A549 (cell line): ENCODE data around the gene IL20RB. TPM values are rescaled to one million over a fixed set of nuclear protein-coding genes. Genes with fewer than 3 reads are reported as not detected.

Experiments
- ATAC-seq, 2 experiments: fragments of 200-7000 bp in 1 of 2; fragments of >200 bp in 1 of 2; cut with Nextera tagmentation in 1 of 2; cut with Tn5 transposase in 1 of 2; 3 replicates each; pipeline versions ENCODE4 v1.8.0 to v1.9.1; 2018 to 2020; ENCODE audit warnings: mild to moderate bottlenecking in 1 of 2, moderate library complexity in 1 of 2
- CTCF ChIA-PET: fragments of 300-600 bp; sonication (Branson Sonifier 250); formaldehyde crosslinking; extraction: SDS; loops from one replicate; lab custom pipeline; 2021; ENCODE audit warnings: antibody characterized with exemption, inconsistent platforms; lab: Yijun Ruan, JAX
- POLR2A ChIA-PET: fragments of 350-600 bp; formaldehyde crosslinking; extraction: SDS; loops from one replicate; lab custom pipeline; 2021; ENCODE audit warnings: antibody characterized with exemption, inconsistent platforms; lab: Yijun Ruan, JAX
- DNase-seq, 2 experiments: peaks; one replicate each; pipeline versions ENCODE4 v3.0.0 to v3.0.0-alpha.2; 2011 to 2016; ENCODE audit warnings: low read depth in 1 of 2, low spot score in 1 of 2
- FAIRE-seq: peaks from 2 replicates; lab custom pipeline; 2011; peaks lifted over from hg19 to GRCh38; lab: Jason Lieb, UNC
- H3K27ac ChIP-seq, 2 experiments: fragments of >200 bp; sonication (Bioruptor Twin); formaldehyde crosslinking; 3 replicates each; pipeline ENCODE4 v1.5.1; 2016 to 2017
- H3K4me1 ChIP-seq: fragments of >200 bp; sonication (Bioruptor Twin); formaldehyde crosslinking; 3 replicates; pipeline ENCODE4 v1.6.1; 2016
- H3K4me2 ChIP-seq: fragments of >200 bp; sonication (Bioruptor Twin); formaldehyde crosslinking; 3 replicates; pipeline ENCODE4 v1.6.1; 2016
- H3K4me3 ChIP-seq: fragments of >200 bp; sonication (Bioruptor Twin); formaldehyde crosslinking; 3 replicates; pipeline ENCODE4 v1.5.1; 2016
- H3K9me3 ChIP-seq: fragments of >200 bp; sonication (Bioruptor Twin); formaldehyde crosslinking; 3 replicates; pipeline ENCODE4 v1.6.1; 2016
- CBX2 ChIP-seq: fragments of 200-600 bp; sonication (generic); IDR thresholded peaks from 2 replicates; pipeline ENCODE4 v1.6.1; 2016; ENCODE audit warnings: low read depth, mild to moderate bottlenecking, borderline replicate concordance
- CHD2 ChIP-seq: fragments of 150-350 bp; IDR thresholded peaks from 2 replicates; pipeline ENCODE4 v1.6.1; 2014; ENCODE audit warnings: low read length; ENCODE audit not compliant: partially characterized antibody
- EHF ChIP-seq: fragments of 250-450 bp; sonication (Bioruptor Pico); IDR thresholded peaks from 2 replicates; pipeline ENCODE4 v1.5.0; 2020; ENCODE audit warnings: mild to moderate bottlenecking
- EHMT2 ChIP-seq: fragments of 200-600 bp; sonication (generic); IDR thresholded peaks from 2 replicates; pipeline ENCODE4 v1.6.1; 2016; ENCODE audit warnings: antibody characterized with exemption, low read depth, mild to moderate bottlenecking, moderate library complexity
- ELK1 ChIP-seq: fragments of 150-350 bp; IDR thresholded peaks from 2 replicates; pipeline ENCODE4 v1.6.1; 2014; ENCODE audit warnings: low read depth, mild to moderate bottlenecking, low read length
- HES2 ChIP-seq: fragments of >200 bp; sonication (Bioruptor Twin); formaldehyde crosslinking; IDR thresholded peaks from 2 replicates; pipeline ENCODE4 v1.6.1; 2016
- HEYL ChIP-seq: fragments of 250-450 bp; sonication (Bioruptor Pico); IDR thresholded peaks from 2 replicates; pipeline ENCODE4 v1.8.0; 2021; ENCODE audit warnings: mild to moderate bottlenecking, moderate library complexity
- HMGXB4 ChIP-seq: fragments of 250-450 bp; sonication (Bioruptor Pico); IDR thresholded peaks from 2 replicates; pipeline ENCODE4 v1.5.0; 2021; ENCODE audit warnings: mild to moderate bottlenecking, moderate library complexity, borderline replicate concordance
- HOXB5 ChIP-seq: fragments of 250-450 bp; sonication (Bioruptor Pico); IDR thresholded peaks from 2 replicates; pipeline ENCODE4 v1.5.0; 2020; ENCODE audit warnings: mild to moderate bottlenecking, moderate library complexity
- MAX ChIP-seq: IDR thresholded peaks from 2 replicates; pipeline ENCODE4 v1.6.1; 2012
- MAZ ChIP-seq: fragments of 150-350 bp; IDR thresholded peaks from 2 replicates; pipeline ENCODE4 v1.6.1; 2014; ENCODE audit warnings: antibody characterized with exemption, low read depth, low read length, borderline replicate concordance
- POLR2A ChIP-seq: IDR thresholded peaks from 2 replicates; pipeline ENCODE4 v1.6.1; 2012; ENCODE audit warnings: mild to moderate bottlenecking, low read length
- RAD21 ChIP-seq, 2 experiments: fragments of >200 bp in 1 of 2; sonication (Bioruptor Twin) in 1 of 2; formaldehyde crosslinking in 1 of 2; IDR thresholded peaks in 1 of 2; conservative IDR thresholded peaks in 1 of 2; 2 replicates in 1 of 2; 3 replicates in 1 of 2; pipeline ENCODE4 v1.6.1; 2012 to 2018; ENCODE audit warnings: inconsistent platforms in 1 of 2
- REST ChIP-seq: fragments of 200-600 bp; sonication (generic); IDR thresholded peaks from 2 replicates; pipeline ENCODE4 v1.6.1; 2016; ENCODE audit warnings: antibody characterized with exemption, mild to moderate bottlenecking, moderate library complexity
- RFX5 ChIP-seq: fragments of 450-650 bp; IDR thresholded peaks from 2 replicates; pipeline ENCODE4 v1.7.1; 2014; ENCODE audit warnings: antibody characterized with exemption, mild to moderate bottlenecking, moderate library complexity
- SMC3 ChIP-seq: fragments of >200 bp; sonication (Bioruptor Twin); formaldehyde crosslinking; IDR thresholded peaks from 3 replicates; pipeline ENCODE4 v1.6.1; 2018; ENCODE audit warnings: inconsistent platforms
- TP53 ChIP-seq: fragments of 250-450 bp; sonication (Bioruptor Pico); IDR thresholded peaks from 2 replicates; pipeline ENCODE4 v1.5.0; 2021; ENCODE audit warnings: mild to moderate bottlenecking, moderate library complexity
- ZC3H11A ChIP-seq: fragments of 450-650 bp; IDR thresholded peaks from 2 replicates; pipeline ENCODE4 v1.6.1; 2014; ENCODE audit warnings: antibody characterized with exemption, mild to moderate bottlenecking
- ZNF302 ChIP-seq: fragments of 250-450 bp; sonication (Bioruptor Pico); IDR thresholded peaks from 2 replicates; pipeline ENCODE4 v1.9.0; 2021; ENCODE audit warnings: inconsistent platforms, mild to moderate bottlenecking, moderate library complexity
- WGBS: methylation state at CpG from one replicate; pipeline ENCODE4 v1.1.6; 2017; ENCODE audit errors: missing lambda C conversion rate; 5-methylcytosine and 5-hydroxymethylcytosine counted together
- polyA plus RNA-seq, 4 experiments: library from polyadenylated mRNA; depleted of rRNA in 3 of 4; stranded (reverse); fragments of >200 nt; fragmentation: RNase III in 1 of 4; extraction: RNeasy Plus Mini Kit Qiagen cat#74134 plus additional on column Dnase treatment in 1 of 4; gene quantifications; 2 replicates in 3 of 4; 3 replicates in 1 of 4; pipeline ENCODE4 v1.2.3, GENCODE V29; 2011 to 2017

IL20RB gene
- polyA plus RNA-seq, 2 of the 4 experiments (the other 2 are of a cell fraction), result 1.1 to 6.9 TPM

GRCh38 chr3:136938334-136938733, 19.4 kb upstream of the IL20RB start:
- no peak overlapping the region for H3K4me3 ChIP-seq
- ATAC-seq (no peak), DNase-seq (no peak), FAIRE-seq (no peak)
- TF ChIP-seq HOXB5 (no peak), RFX5 (no peak), SMC3 (no peak)
- H3K27ac ChIP-seq, result peak overlapping the region in 1 of 2 experiments; percentile 49; a peak in 1 of 6 replicates
- H3K9me3 ChIP-seq, result no peaks in the 10 kb centered on the region
- ChIA-PET CTCF (no interaction called here), POLR2A (interaction anchor here (1.1 kb wide), 1 partner anchor 186 kb away, joined by 5 read pairs; the partner anchor contains the start of gene STAG1)
- peaks cover 33% of the 10 kb centered on the region for H3K4me1 ChIP-seq
- H3K4me2 ChIP-seq, result peak overlapping the region; percentile 1; the same call in 1 of the 3 replicates

GRCh38 chr3:136939489-136939888, 18.3 kb upstream of the IL20RB start:
- CTCF ChIA-PET, result no interaction called here
- POLR2A ChIA-PET, result interaction anchor here (1.1 kb wide), 1 partner anchor 187 kb away, joined by 5 read pairs; the partner anchor contains the start of gene STAG1
- DNase-seq (no peak), FAIRE-seq (no peak), ATAC-seq (no peak)
- 85% methylated on average over 1 of the region's 1 CpG for WGBS
- no peak overlapping the region for H3K4me3 ChIP-seq
- no peak overlapping the region for H3K27ac ChIP-seq
- no peak for TF ChIP-seq SMC3
- no peak for TF ChIP-seq EHF (CRISPR knock-in tag)
- TF ChIP-seq HOXB5, result no peak
- H3K4me1 ChIP-seq, result peaks cover 33% of the 10 kb centered on the region
- H3K9me3 ChIP-seq, result no peaks in the 10 kb centered on the region
- no peak overlapping the region for H3K4me2 ChIP-seq

- ATAC-seq (no peak), FAIRE-seq (no peak), DNase-seq (no peak)
- CTCF ChIA-PET, result no interaction called here
- H3K4me2 ChIP-seq, result no peak overlapping the region
- WGBS, result 100% methylated on average over 1 of the region's 1 CpG
- peaks cover 43% of the 10 kb centered on the region for H3K4me1 ChIP-seq
- TF ChIP-seq CBX2 (no peak), ELK1 (no peak), POLR2A (no peak), HES2 (no peak), HOXB5 (no peak), HEYL (CRISPR knock-in tag) (no peak), CHD2 (no peak), TP53 (CRISPR knock-in tag) (no peak), ZNF302 (CRISPR knock-in tag) (no peak), HMGXB4 (CRISPR knock-in tag) (no peak), MAZ (no peak), EHMT2 (no peak), MAX (no peak), RAD21 (conservative IDR thresholded peaks at IDR 0.05 in 1 of 2, IDR thresholded peaks at IDR 0.05 in 1 of 2) (no peak)
- no peak overlapping the region for H3K27ac ChIP-seq
- H3K9me3 ChIP-seq, result no peaks in the 10 kb centered on the region
- no peak overlapping the region for H3K4me3 ChIP-seq
- POLR2A ChIA-PET, result no interaction called here
Measured at GRCh38 chr3:136942803-136943202, 15.0 kb upstream of the IL20RB start.

GRCh38 chr3:136943436-136943835, 14.3 kb upstream of the IL20RB start:
- CTCF ChIA-PET, result no interaction called here
- FAIRE-seq, result no peak

More at GRCh38 chr3:136943436-136943835, 14.3 kb upstream of the IL20RB start:
- WGBS, result 74% methylated on average over 3 of the region's 3 CpGs
- peaks cover 42% of the 10 kb centered on the region for H3K4me1 ChIP-seq
- no peak overlapping the region for H3K27ac ChIP-seq
- POLR2A ChIA-PET, result no interaction called here
- no peak for ATAC-seq
- H3K9me3 ChIP-seq, result no peaks in the 10 kb centered on the region
- no peak overlapping the region for H3K4me2 ChIP-seq
- TF ChIP-seq HES2 (no peak), REST (no peak), ZC3H11A (no peak)
- H3K4me3 ChIP-seq, result no peak overlapping the region
- no peak for DNase-seq
